ENCODE measurements around the gene MEI4.

The MEI4 gene

GRCh38 chr6:77893391-77893790, 240.6 kb downstream of the MEI4 start:
- no peaks in the 10 kb centered on the region for H3K27me3 Mint-ChIP-seq (ENCODE audit: low read depth)
- peaks cover 17% of the 10 kb centered on the region for H3K9me3 Mint-ChIP-seq
- no peaks in the 10 kb centered on the region for H3K36me3 Mint-ChIP-seq (ENCODE audit: low read depth)
- no peak overlapping the region for H3K27ac Mint-ChIP-seq
- H3K4me1 Mint-ChIP-seq (ENCODE audit: low read depth): no peaks in the 10 kb centered on the region
- no peak overlapping the region for H3K4me3 Mint-ChIP-seq

DNA sequence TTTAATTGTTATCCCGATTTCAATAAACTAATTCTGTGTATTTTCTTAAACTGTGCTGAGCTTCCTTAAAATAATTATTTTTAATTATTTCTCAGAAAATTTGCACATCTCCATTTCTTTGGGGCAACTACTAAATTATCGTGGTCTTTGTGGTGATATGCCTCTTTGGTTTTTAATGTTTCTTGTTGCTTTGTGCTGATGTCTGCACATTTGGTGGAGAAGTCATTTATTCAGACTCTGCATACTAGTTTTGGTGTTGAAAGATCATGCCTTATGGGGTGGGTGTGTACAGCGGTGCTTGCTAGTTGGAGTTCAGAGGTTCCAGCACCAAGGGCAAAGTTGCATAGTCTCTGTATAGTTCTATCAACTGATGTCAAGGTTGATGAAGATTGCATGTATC, 253.2 kb downstream of the MEI4 start:
- Mint-ChIP-seq H3K9me3 (peaks cover 20% of the 10 kb centered on the region), H3K4me3 (no peak overlapping the region), H3K4me1 (ENCODE audit: low read depth) (no peaks in the 10 kb centered on the region), H3K27ac (no peak overlapping the region), H3K36me3 (ENCODE audit: low read depth) (no peaks in the 10 kb centered on the region), H3K27me3 (ENCODE audit: low read depth) (no peaks in the 10 kb centered on the region)

GRCh38 chr6:77910826-77911225, 258.0 kb downstream of the MEI4 start:
- no peaks in the 10 kb centered on the region for H3K27me3 Mint-ChIP-seq (ENCODE audit: low read depth)
- H3K9me3 Mint-ChIP-seq: peaks cover 30% of the 10 kb centered on the region
- no peak overlapping the region for H3K27ac Mint-ChIP-seq
- no peaks in the 10 kb centered on the region for H3K4me1 Mint-ChIP-seq (ENCODE audit: low read depth)
- no peaks in the 10 kb centered on the region for H3K36me3 Mint-ChIP-seq (ENCODE audit: low read depth)
- H3K4me3 Mint-ChIP-seq: no peak overlapping the region

DNA sequence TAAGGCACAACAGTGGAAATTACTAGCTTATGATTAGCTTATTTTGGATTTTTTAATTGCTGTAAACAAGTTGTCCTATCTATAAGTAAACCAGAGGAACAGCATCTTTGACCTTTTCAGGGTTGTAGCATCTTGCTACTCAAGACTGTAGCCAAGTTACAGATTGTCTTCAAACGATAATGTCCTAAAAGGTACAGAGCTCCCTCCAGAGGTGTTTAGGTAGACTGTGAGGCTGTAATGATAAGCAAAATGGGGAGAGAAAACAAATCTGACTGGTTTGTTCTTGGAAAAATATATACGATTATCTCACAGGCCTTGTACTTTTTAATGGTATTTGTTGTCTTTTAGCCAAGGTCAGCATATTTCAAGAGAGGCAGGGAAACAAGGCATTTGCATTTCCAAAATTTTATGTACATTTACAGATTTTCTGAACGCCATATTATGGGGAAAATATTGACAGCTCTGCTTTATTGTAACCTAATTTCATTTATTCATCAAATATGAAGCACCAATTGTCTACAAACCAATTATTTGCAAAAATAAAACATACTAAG, 273.4 kb downstream of the MEI4 start:
- H3K4me3 Mint-ChIP-seq: no peak overlapping the region
- no peaks in the 10 kb centered on the region for H3K4me1 Mint-ChIP-seq (ENCODE audit: low read depth)
- no peaks in the 10 kb centered on the region for H3K9me3 Mint-ChIP-seq
- no peaks in the 10 kb centered on the region for H3K27me3 Mint-ChIP-seq (ENCODE audit: low read depth)
- H3K27ac Mint-ChIP-seq: no peak overlapping the region
- no peaks in the 10 kb centered on the region for H3K36me3 Mint-ChIP-seq (ENCODE audit: low read depth)

DNA sequence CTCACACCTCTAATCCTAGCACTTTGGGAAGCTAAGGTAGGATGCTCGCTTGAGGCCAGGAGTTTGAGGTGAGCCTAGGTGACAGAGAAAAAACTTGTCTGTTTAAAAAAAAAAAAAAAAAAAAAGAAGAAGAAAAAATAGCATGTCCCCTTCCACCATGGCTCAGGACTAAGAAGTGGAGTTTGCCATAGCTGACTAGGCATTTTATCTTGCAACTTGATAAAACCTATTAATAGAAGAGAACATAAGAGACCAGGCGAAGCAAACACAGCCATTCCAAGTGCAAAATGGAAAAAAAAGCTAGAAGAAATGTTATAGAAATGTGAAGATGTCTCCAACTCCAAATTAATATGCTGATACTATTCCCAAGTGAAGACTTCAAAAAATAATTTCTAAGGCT, 277.5 kb downstream of the MEI4 start:
- H3K4me3 Mint-ChIP-seq: no peak overlapping the region
- H3K27ac Mint-ChIP-seq: no peak overlapping the region
- H3K27me3 Mint-ChIP-seq (ENCODE audit: low read depth): no peaks in the 10 kb centered on the region
- peaks cover 5% of the 10 kb centered on the region for H3K9me3 Mint-ChIP-seq
- no peaks in the 10 kb centered on the region for H3K36me3 Mint-ChIP-seq (ENCODE audit: low read depth)
- H3K4me1 Mint-ChIP-seq (ENCODE audit: low read depth): no peaks in the 10 kb centered on the region

- H3K9me3 Mint-ChIP-seq: peaks cover 5% of the 10 kb centered on the region
- no peak overlapping the region for H3K27ac Mint-ChIP-seq
- no peak overlapping the region for H3K4me3 Mint-ChIP-seq
- H3K27me3 Mint-ChIP-seq (ENCODE audit: low read depth): no peaks in the 10 kb centered on the region
- no peaks in the 10 kb centered on the region for H3K4me1 Mint-ChIP-seq (ENCODE audit: low read depth)
- H3K36me3 Mint-ChIP-seq (ENCODE audit: low read depth): no peaks in the 10 kb centered on the region
Measured at GRCh38 chr6:77930952-77931351, 278.1 kb downstream of the MEI4 start.

DNA sequence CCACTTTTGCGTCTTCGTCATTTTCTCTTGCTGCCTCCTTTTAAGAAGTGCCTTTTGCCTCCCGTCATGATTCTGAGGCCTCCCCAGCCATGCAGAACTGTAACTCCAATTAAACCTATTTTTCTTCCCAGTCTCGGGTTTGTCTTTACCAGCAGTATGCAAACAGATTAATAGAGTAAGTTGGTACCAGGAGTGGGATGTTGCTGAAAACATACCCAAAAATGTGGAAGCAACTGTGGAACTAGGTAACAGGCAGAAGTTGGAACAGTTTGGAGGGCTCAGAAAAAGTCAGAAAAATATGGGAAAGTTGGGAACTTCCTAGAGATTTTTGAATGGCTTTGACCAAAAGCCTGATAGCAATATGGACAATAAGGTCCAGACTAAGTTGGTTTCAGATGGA, 309.2 kb downstream of the MEI4 start:
- no peaks in the 10 kb centered on the region for H3K4me1 Mint-ChIP-seq (ENCODE audit: low read depth)
- no peaks in the 10 kb centered on the region for H3K27me3 Mint-ChIP-seq (ENCODE audit: low read depth)
- H3K9me3 Mint-ChIP-seq: peaks cover 16% of the 10 kb centered on the region
- H3K27ac Mint-ChIP-seq: no peak overlapping the region
- no peaks in the 10 kb centered on the region for H3K36me3 Mint-ChIP-seq (ENCODE audit: low read depth)
- no peak overlapping the region for H3K4me3 Mint-ChIP-seq

- Mint-ChIP-seq H3K27ac (no peak overlapping the region), H3K36me3 (ENCODE audit: low read depth) (no peaks in the 10 kb centered on the region), H3K4me3 (no peak overlapping the region), H3K9me3 (peaks cover 18% of the 10 kb centered on the region), H3K27me3 (ENCODE audit: low read depth) (no peaks in the 10 kb centered on the region), H3K4me1 (ENCODE audit: low read depth) (no peaks in the 10 kb centered on the region)
Measured at GRCh38 chr6:77965449-77965848, 312.6 kb downstream of the MEI4 start.

GRCh38 chr6:77972334-77972733, 319.5 kb downstream of the MEI4 start:
- H3K4me3 Mint-ChIP-seq: no peak overlapping the region
- peaks cover 16% of the 10 kb centered on the region for H3K9me3 Mint-ChIP-seq
- H3K27ac Mint-ChIP-seq: no peak overlapping the region
- no peaks in the 10 kb centered on the region for H3K36me3 Mint-ChIP-seq (ENCODE audit: low read depth)
- H3K4me1 Mint-ChIP-seq (ENCODE audit: low read depth): no peaks in the 10 kb centered on the region
- H3K27me3 Mint-ChIP-seq (ENCODE audit: low read depth): no peaks in the 10 kb centered on the region

Measured in T-helper 1 cell treated with Interleukin-12 subunit alpha and Interleukin-12 subunit beta and Interleukin-4 antibody, amounts not matched to agents 30 μg/mL and 1 μg/mL, for 36 hours (primary cell).